ENCODE measurements around the gene CAPN7.
"Not testable (repeated sequence)": the region's sequence is repeated elsewhere in the genome, so short reads cannot be mapped to it uniquely, and the experiment has no call there.

GRCh38 chr3:15166391-15166790 lies 39.7 kb upstream of the CAPN7 start:
- TF ChIP-seq CTCF (IDR thresholded peaks at IDR 0.05; ENCODE audit: low read length); EZH2 (optimal IDR thresholded peaks at IDR 0.05; ENCODE audit: low read depth, low read length): not testable (repeated sequence)
